HG03571 (cell line): ENCODE data around the gene SIT1.

Source experiments
- ATAC-seq: cut with Tn5 transposase; IDR thresholded peaks from one replicate; pipeline ENCODE4 v1.9.1; 2021; ENCODE audit not compliant: unreplicated experiment

The SIT1 gene

GRCh38 chr9:35650341-35651158, at the start of gene SIT1:
TSS of gene SIT1 (minus strand) at chr9:35650931. CDS start at chr9:35650853, 78 bp downstream.
- ATAC-seq, result no peak

- ATAC-seq, result no peak
Measured at GRCh38 chr9:35700031-35700430, 49.3 kb upstream of the SIT1 start.

GRCh38 chr9:35698231-35698630, 47.5 kb upstream of the SIT1 start:
- no peak for ATAC-seq

- ATAC-seq, result no peak
Measured at GRCh38 chr9:35697486-35697885, 46.8 kb upstream of the SIT1 start.

GRCh38 chr9:35696520-35697215, 45.9 kb upstream of the SIT1 start:
- ATAC-seq, result peak; percentile 51

- no peak for ATAC-seq
Measured at GRCh38 chr9:35695943-35696401, 45.2 kb upstream of the SIT1 start.

- ATAC-seq, result no peak
Measured at GRCh38 chr9:35691757-35692301, 41.1 kb upstream of the SIT1 start.

- ATAC-seq, result no peak
Measured at GRCh38 chr9:35691334-35691650, 40.6 kb upstream of the SIT1 start.

- ATAC-seq, result no peak
Measured at GRCh38 chr9:35690614-35691333, 40.0 kb upstream of the SIT1 start.

- no peak for ATAC-seq
Measured at GRCh38 chr9:35690294-35690613, 39.5 kb upstream of the SIT1 start.

GRCh38 chr9:35689542-35690293, 39.0 kb upstream of the SIT1 start, which contains the start of gene TPM2:
TSS of gene TPM2 (minus strand) at chr9:35689925. CDS start at chr9:35689817, 108 bp downstream.
- no peak for ATAC-seq

GRCh38 chr9:35688558-35689541, 38.1 kb upstream of the SIT1 start:
- ATAC-seq, result no peak

GRCh38 chr9:35687972-35688557, 37.3 kb upstream of the SIT1 start:
- no peak for ATAC-seq

- no peak for ATAC-seq
Measured at GRCh38 chr9:35687306-35687705, 36.6 kb upstream of the SIT1 start.

GRCh38 chr9:35686222-35687203, 35.8 kb upstream of the SIT1 start:
- no peak for ATAC-seq

GRCh38 chr9:35685506-35685905, 34.8 kb upstream of the SIT1 start:
- no peak for ATAC-seq

GRCh38 chr9:35684921-35685320, 34.2 kb upstream of the SIT1 start:
- no peak for ATAC-seq

GRCh38 chr9:35683323-35683722, 32.6 kb upstream of the SIT1 start:
- no peak for ATAC-seq
